ENCODE results near the gene HELZ.

HELZ gene

DNA sequence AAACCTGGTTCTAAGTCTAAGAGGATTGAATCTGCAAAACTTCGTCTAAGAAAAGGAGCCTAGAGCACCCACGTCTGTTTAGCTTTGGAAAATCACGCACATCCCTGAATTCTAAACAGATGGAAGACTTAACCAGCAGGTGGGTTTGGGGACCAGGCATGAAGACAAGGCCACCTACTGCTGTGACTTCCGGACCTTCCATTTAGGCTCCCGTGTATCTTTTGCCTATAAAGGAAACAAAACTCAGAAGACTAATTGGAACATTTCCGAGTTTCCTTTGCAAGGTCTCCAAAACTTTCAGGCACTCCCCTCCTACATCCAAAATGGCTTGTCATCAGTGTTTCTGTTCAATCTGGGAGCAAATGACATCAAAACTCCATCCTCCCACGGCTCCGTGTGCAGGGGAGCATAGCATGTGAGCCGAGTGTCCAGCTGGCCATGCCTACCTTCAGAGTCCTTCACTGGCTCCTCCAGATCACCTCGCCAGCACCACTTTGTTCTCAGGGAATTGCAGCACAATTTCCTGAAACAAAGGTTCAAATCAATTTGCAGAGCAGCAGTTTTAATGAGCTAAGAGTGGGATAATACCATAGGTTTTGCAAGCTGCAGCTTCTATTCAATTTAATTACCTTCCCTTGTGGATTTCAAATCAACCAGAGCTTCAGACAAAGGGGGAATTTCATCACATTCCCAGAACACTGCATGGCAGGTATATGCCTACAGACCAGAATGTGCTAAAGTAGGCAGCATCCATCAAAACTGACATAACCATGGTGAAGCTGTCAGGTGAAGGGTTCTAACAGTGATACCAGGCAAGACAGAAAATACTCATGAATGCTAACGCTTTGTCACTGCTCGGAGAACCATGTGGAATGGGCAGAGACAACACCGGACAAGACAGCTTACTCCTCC is 177.2 kb downstream of the HELZ start:
- no peak for DNase-seq

DNA sequence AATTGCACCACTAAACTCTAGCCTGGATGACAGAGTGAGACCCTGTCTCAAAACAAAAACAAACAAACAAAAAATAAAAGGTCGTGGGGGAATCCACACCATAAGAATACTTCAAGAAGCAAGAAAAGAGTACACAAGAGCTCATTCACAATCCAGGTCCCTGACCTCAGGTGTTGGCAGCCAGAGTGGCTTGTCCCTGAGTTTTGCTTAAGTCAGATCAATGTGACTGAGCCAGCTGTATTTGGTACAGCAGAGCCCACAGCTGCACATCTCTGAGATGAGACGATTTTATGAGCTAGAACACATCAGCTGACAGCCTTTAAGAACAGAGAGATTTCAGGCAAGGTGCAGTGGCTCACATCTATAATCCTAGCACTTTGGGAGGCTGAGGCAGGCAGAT is 178.3 kb downstream of the HELZ start:
- DNase-seq: no peak

- DNase-seq: no peak
Observed at GRCh38 chr17:67063141-67063540, 181.9 kb downstream of the HELZ start.

GRCh38 chr17:67059372-67059771 is 185.6 kb downstream of the HELZ start:
- no peak for DNase-seq

DNA sequence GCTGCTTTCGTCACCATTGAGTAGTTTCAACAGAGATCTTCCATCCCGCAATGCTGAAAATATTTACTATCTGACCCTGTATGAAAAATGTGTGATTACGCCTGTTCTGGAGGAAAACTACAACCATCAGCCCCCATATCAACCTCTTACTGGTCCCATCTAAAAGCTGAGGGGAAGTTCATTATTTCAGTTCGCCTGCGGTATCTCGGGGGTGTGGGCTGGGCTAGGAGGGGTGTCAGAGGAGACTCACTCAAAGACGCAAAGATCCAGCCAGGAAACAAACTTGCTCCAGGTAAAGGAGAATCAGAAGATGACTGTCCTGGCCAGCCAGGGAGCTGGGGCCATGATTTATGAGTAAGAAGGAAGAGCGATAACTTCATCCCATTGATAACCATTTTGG is 187.0 kb downstream of the HELZ start:
- DNase-seq: no peak

- no peak for DNase-seq
Observed at GRCh38 chr17:67056746-67057490, 188.1 kb downstream of the HELZ start.

- DNase-seq: no peak
Observed at GRCh38 chr17:67055811-67056745, 188.9 kb downstream of the HELZ start.

- no peak for DNase-seq
Observed at GRCh38 chr17:67055041-67055443, 190.0 kb downstream of the HELZ start.

DNA sequence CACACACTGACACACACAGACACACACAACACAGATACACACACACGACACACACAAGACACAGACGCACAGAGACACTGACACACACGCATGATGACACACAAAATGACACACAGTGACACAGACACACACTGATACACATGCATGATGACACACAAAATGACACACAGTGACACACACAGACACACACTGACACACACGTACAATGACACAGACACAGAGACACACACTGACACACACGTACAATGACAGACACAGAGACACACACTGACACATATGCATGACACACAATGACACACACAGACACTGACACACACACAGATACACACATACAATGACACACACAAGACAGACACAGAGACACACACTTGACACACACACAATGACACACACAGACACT is 190.4 kb downstream of the HELZ start:
- DNase-seq: no peak

DNA sequence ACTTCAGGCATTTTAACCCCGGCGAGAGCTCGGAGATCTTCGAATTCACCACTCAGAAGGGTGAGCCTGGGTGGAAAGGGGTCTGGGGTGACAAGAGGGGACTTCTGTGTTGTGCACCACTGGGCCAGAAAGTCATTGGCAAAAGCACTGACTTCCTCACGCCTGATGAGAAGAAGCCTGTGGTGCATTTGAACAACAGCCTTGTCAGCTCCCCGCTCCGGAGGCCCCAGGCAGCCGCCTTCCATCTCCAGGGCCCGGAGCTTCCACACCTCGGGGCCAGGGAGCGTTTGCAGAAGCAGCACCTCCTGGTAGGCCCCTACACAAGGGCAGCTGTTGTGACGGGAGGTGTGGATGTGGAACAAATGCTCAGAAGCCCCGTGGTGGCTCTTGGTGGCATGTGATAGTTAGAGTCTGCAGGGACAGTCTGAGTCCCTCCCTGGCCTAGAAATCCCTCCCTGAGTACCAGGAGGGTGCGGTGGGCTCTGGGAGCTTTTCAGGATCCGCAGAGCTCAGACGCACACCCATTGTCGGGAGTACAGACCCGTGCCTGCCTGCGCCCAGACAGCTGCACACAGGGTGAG is 190.9 kb downstream of the HELZ start:
- DNase-seq: no peak

GRCh38 chr17:67053438-67054000 is 191.5 kb downstream of the HELZ start:
- no peak for DNase-seq

DNA sequence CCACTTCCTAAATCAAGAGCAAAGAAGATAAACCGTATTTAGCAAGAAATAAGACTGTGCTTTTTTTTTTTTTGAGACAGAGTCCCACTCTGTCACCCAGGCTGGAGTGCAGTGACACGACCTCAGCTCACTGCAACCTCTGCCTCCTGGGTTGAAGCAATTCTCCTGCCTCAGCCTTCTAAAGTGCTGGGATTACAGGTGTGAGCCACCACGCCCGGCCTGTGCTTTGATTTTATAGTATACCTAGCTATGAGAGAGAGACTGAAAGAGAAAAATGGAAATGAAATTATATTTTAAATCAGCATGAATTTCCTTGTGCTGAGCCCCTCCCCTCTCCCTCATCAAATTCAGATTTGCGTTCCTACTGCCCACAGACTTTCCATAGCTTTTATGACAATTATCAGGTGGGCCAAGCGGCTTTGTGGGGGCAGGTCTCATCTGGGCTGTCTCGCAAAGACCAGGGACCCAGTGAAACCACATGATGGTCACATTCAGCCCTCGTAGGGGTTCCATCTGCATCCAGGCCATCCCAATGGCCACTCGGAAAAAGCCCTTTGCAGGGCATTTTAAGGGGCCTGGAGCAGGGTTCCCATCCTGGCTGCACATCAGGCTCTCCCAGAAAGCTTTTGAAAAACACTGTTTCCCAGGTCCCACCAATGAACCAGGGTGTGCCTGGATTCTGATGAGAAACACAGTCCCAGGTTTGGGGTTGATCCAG is 192.1 kb downstream of the HELZ start:
- DNase-seq: no peak

DNA sequence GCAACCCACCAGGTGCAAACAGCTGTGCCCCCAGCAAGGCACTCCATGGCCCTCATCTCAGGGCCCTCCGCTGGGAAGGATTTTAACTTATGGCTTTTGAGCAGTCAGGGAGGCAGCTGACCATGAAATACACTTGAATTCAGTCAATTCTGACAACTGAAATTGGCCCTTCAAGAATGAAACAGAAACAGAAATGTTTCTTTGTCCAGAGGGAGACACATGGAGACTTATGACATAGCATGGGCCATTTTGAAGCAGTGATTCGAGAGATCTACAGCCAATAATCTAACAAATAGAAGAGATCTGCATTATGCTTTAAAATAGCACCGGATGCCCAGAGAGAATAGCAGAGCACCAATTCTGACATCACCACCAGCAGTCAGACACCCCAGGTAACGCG is 193.2 kb downstream of the HELZ start:
- DNase-seq: no peak

DNA sequence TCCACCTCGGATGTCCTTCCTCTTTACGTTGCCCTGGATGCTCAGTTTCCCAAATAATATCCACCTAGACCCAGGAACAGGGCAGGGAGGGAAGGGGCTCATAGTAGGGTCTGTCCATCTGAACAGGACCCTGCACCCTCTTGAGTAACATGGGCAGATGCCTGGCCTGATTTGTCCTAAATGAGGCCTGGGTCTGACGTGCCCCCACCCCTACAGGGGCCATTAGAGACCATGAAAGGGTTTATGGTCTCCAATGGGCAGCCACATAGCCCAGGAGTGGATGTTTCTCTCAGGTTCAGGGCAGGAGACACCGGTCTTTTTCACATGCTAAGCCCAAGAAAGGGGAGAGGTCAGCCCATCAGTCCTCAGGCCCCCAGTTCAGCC is 193.8 kb downstream of the HELZ start:
- no peak for DNase-seq

DNA sequence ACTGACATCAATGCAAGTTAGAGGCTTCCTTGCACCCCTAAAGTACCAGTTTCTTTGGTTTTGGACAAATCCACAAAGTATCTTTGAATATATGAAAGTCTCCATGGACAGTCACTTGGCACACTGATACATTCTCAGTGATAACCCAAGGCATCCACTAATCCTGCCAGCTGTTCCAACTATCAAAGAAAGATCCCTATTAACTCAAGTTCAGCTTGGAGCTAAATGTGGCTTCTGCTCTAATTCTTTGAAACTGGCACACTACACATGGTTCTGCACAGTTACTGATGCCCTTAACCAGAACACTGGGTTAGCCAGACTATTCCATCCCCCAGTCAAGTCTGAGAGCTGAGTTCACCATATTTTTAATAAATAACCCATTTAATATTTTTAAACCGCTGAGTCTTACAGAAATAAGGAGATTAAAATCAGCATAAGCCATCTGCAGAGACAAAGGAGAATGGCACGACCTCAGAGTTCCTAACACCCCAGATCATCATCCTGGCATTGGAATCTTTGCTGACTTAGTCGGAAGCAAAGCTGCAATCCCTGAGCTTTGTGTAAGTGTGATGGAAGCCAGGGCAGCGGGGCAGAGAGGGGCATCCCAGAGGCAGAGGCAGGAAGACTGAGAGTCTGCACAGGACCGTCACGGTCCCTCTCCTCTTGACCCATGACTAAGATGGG is 194.4 kb downstream of the HELZ start:
- no peak for DNase-seq

DNA sequence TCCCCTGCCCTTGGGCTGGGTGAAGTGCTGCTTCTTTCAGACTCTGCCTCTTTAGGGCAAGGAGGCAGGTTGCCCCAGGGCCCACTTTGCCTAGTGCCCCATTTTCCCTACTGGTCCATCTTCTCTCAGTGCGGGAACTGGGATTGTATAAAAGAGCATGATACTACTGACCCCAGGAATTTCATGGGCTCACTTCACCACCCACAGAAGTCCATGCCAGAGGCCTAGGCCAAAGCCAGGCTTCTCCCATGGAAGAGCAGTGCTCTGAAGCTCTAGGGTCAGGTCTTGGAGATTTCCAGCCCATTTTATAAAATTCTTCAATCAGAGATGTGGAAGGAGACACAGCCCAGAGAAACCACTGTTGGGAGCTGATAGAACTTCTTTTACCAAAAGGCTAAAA is 194.9 kb downstream of the HELZ start:
- DNase-seq: no peak

- no peak for DNase-seq
Observed at GRCh38 chr17:67049025-67049739, 195.8 kb downstream of the HELZ start.

DNA sequence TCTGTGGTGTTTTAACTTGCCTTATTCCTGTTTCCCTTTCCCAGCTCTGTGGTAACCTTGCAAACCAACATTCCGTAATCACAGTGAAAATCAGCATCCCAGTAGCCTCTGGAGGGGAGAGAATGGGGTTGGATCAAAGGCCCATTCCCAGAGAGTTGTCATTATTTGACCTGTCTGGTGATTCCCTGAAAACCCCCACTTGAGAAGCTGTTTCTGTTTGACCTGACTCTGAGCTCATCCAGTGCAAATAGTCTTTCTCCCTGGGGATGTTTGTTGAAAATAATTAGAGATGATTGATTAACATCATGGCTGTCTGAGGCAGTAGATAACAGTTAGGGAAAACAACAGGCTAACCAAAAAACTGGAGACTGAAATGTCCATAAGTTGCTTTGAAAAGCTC is 197.6 kb downstream of the HELZ start:
- DNase-seq: no peak

GRCh38 chr17:67046398-67046797 is 198.6 kb downstream of the HELZ start:
- DNase-seq: no peak

- no peak for DNase-seq
Observed at GRCh38 chr17:67044940-67045339, 200.1 kb downstream of the HELZ start.

Data from activated CD4-positive, CD25-positive, alpha-beta regulatory T cell treated with anti-CD3 and anti-CD28 coated beads, Interleukin-2, amount 50 U/mL, for 72 hours (primary cell).